IMR-90 (cell line): ENCODE data around the gene F13A1. TPM values are rescaled to one million over a fixed set of nuclear protein-coding genes. Genes with fewer than 3 reads are reported as not detected.

Source experiments
- ATAC-seq: fragments of 200-7000 bp; cut with Tn5 transposase; 2 replicates; pipeline ENCODE4 v1.9.1; 2020; ENCODE audit warnings: low read depth, mild to moderate bottlenecking, moderate library complexity
- BruUV-seq: library from RNA; stranded (reverse); fragments of 400-500 nt; replicated peaks from 2 replicates; lab custom pipeline; 2021; lab: Mats Ljungman, UMichigan
- CTCF ChIA-PET: fragments of 300-600 bp; formaldehyde crosslinking; extraction: SDS; loops from one replicate; lab custom pipeline; 2021; ENCODE audit warnings: antibody characterized with exemption; lab: Yijun Ruan, JAX
- POLR2A ChIA-PET: fragments of 300-600 bp; sonication (Branson Sonifier 250); formaldehyde crosslinking; loops from one replicate; lab custom pipeline; 2022; ENCODE audit warnings: antibody characterized with exemption; ENCODE audit not compliant: unreplicated experiment; lab: Charles Lee
- DNase-seq: peaks from one replicate; pipeline ENCODE4 v3.0.0; 2013
- H2AFZ ChIP-seq: replicated peaks from 2 replicates; pipeline ENCODE3; 2013; ENCODE audit warnings: low read length, mild to moderate bottlenecking; ENCODE audit not compliant: poor library complexity
- H2AK5ac ChIP-seq: 2 replicates; pipeline ENCODE4 v1.6.1; 2013; ENCODE audit warnings: low read depth, low read length, inconsistent platforms
- H2AK9ac ChIP-seq: replicated peaks from 2 replicates; pipeline ENCODE3; 2013; ENCODE audit warnings: mild to moderate bottlenecking, low read depth, low read length, moderate library complexity; ENCODE audit not compliant: poor library complexity
- H2BK120ac ChIP-seq: 2 replicates; pipeline ENCODE4 v1.6.1; 2013; ENCODE audit warnings: low read depth, low read length, inconsistent platforms
- H2BK15ac ChIP-seq: 3 replicates; pipeline ENCODE4 v1.6.1; 2013; ENCODE audit warnings: low read depth, low read length, inconsistent platforms
- H2BK20ac ChIP-seq: 2 replicates; pipeline ENCODE4 v1.6.1; 2013; ENCODE audit warnings: low read depth, mild to moderate bottlenecking, inconsistent platforms, low read length, moderate library complexity
- H2BK5ac ChIP-seq: 2 replicates; pipeline ENCODE4 v1.6.1; 2013; ENCODE audit warnings: mild to moderate bottlenecking, low read depth, low read length, inconsistent platforms; ENCODE audit not compliant: poor library complexity, severe bottlenecking
- H3K14ac ChIP-seq: replicated peaks from 2 replicates; pipeline ENCODE4 v1.6.1; 2013; ENCODE audit warnings: low read depth, low read length, inconsistent platforms
- H3K18ac ChIP-seq: 2 replicates; pipeline ENCODE4 v1.6.1; 2013; ENCODE audit warnings: low read depth, low read length, control low read depth
- H3K23ac ChIP-seq: 2 replicates; pipeline ENCODE4 v1.6.1; 2013; ENCODE audit warnings: low read depth, low read length, inconsistent platforms
- H3K27ac ChIP-seq: 2 replicates; pipeline ENCODE4 v1.5.1; 2013; ENCODE audit warnings: mild to moderate bottlenecking, control low read depth, low read length; ENCODE audit not compliant: insufficient read depth
- H3K27me3 ChIP-seq: 2 replicates; pipeline ENCODE4 v1.6.1; 2013; ENCODE audit warnings: low read length; ENCODE audit not compliant: control insufficient read depth, insufficient read depth
- H3K36me3 ChIP-seq: 2 replicates; pipeline ENCODE4 v1.6.1; 2013; ENCODE audit warnings: low read length, mixed read lengths; ENCODE audit not compliant: control insufficient read depth, insufficient read depth
- H3K4ac ChIP-seq: 2 replicates; pipeline ENCODE4 v1.6.1; 2013; ENCODE audit warnings: low read depth, low read length, inconsistent platforms
- H3K4me1 ChIP-seq: 2 replicates; pipeline ENCODE4 v1.6.1; 2013; ENCODE audit warnings: low read length, mixed read lengths; ENCODE audit not compliant: control insufficient read depth, insufficient read depth
- H3K4me2 ChIP-seq: 2 replicates; pipeline ENCODE4 v1.6.1; 2013; ENCODE audit warnings: low read depth, mild to moderate bottlenecking, control low read depth, low read length, moderate library complexity
- H3K4me3 ChIP-seq: 2 replicates; pipeline ENCODE4 v1.5.1; 2013; ENCODE audit warnings: low read depth, mild to moderate bottlenecking, control low read depth, low read length, moderate library complexity; ENCODE audit not compliant: insufficient read depth
- H3K56ac ChIP-seq: 2 replicates; pipeline ENCODE4 v1.6.1; 2013; ENCODE audit warnings: low read length, inconsistent platforms; ENCODE audit not compliant: insufficient read depth; ENCODE audit errors: extremely low read depth
- H3K79me1 ChIP-seq, 2 experiments: 2 replicates each; pipeline ENCODE4 v1.6.1; 2013; ENCODE audit warnings: low read length in 2 of 2, inconsistent platforms in 1 of 2, low read depth in 1 of 2
- H3K9ac ChIP-seq: 2 replicates; pipeline ENCODE4 v1.6.1; 2013; ENCODE audit warnings: low read depth, low read length, control low read depth
- H3K9me1 ChIP-seq: 2 replicates; pipeline ENCODE4 v1.6.1; 2013; ENCODE audit warnings: low read length, inconsistent platforms; ENCODE audit not compliant: insufficient read depth
- H3K9me3 ChIP-seq: 2 replicates; pipeline ENCODE4 v1.6.1; 2013; ENCODE audit warnings: low read length; ENCODE audit not compliant: control insufficient read depth, insufficient read depth
- H4K20me1 ChIP-seq: 2 replicates; pipeline ENCODE4 v1.6.1; 2013; ENCODE audit warnings: low read length, inconsistent platforms; ENCODE audit not compliant: insufficient read depth
- H4K5ac ChIP-seq: 2 replicates; pipeline ENCODE4 v1.6.1; 2013; ENCODE audit warnings: mild to moderate bottlenecking, low read depth, low read length, control low read depth
- H4K8ac ChIP-seq, 2 experiments: 2 replicates each; pipeline ENCODE4 v1.6.1; 2013; ENCODE audit warnings: low read depth in 2 of 2, low read length in 2 of 2, control low read depth in 1 of 2, inconsistent platforms in 1 of 2
- H4K91ac ChIP-seq: 2 replicates; pipeline ENCODE4 v1.6.1; 2013; ENCODE audit warnings: low read depth, low read length, inconsistent platforms; ENCODE audit not compliant: insufficient read depth
- CHD1 ChIP-seq: IDR thresholded peaks from 2 replicates; pipeline ENCODE4 v1.6.1; 2012; ENCODE audit warnings: low read depth, low read length, improper control_type of control experiment
- FOS ChIP-seq: fragments of 150-350 bp; IDR thresholded peaks from 2 replicates; pipeline ENCODE4 v1.6.1; 2016; ENCODE audit warnings: low read depth, low read length
- NFE2L2 ChIP-seq: fragments of 150-350 bp; IDR thresholded peaks from 2 replicates; pipeline ENCODE4 v1.6.1; 2016; ENCODE audit warnings: low read depth, mild to moderate bottlenecking, low read length
- RAD21 ChIP-seq: IDR thresholded peaks from 2 replicates; pipeline ENCODE4 v1.6.1; 2012; ENCODE audit warnings: low read length, improper control_type of control experiment
- RCOR1 ChIP-seq: IDR thresholded peaks from 2 replicates; pipeline ENCODE4 v1.6.1; 2012; ENCODE audit warnings: mild to moderate bottlenecking, low read length, improper control_type of control experiment; ENCODE audit not compliant: insufficient replicate concordance
- RFX5 ChIP-seq: IDR thresholded peaks from 2 replicates; pipeline ENCODE4 v1.8.0; 2012; ENCODE audit warnings: low read depth, mild to moderate bottlenecking, low read length, moderate library complexity
- WGBS, 2 experiments: methylation state at CpG; one replicate each; pipeline versions ENCODE4 v1.1.5 to v1.1.7; 2013; ENCODE audit warnings: missing lambda C conversion rate in 2 of 2; ENCODE audit not compliant: insufficient read length in 1 of 2; ENCODE audit errors: extremely low coverage in 2 of 2; 5-methylcytosine and 5-hydroxymethylcytosine counted together
- dilution Hi-C: fragments of 300-500 bp; cut with HindIII; formaldehyde crosslinking; loops from one replicate; pipeline ENCODE4 v1.14.3; 2018; ENCODE audit warnings: low sequenced_read_pairs; ENCODE audit not compliant: unreplicated experiment
- in situ Hi-C: fragments of 300-500 bp; cut with MboI; formaldehyde crosslinking; loops from 3 replicates; pipeline ENCODE4 v1.14.3; 2019; ENCODE audit warnings: low sequenced_read_pairs, inconsistent platforms, mixed read lengths
- intact Hi-C: fragments of 100-400 bp; cut with micrococcal nuclease; formaldehyde crosslinking; loops from 2 replicates; pipeline ENCODE4 v1.10.0; 2022
- polyA plus RNA-seq, 3 experiments: library from polyadenylated mRNA; depleted of rRNA; stranded (reverse); fragments of >200 nt; gene quantifications; 2 replicates each; pipeline ENCODE4 v1.2.3, GENCODE V29; 2012; ENCODE audit warnings: low replicate concordance in 1 of 3
- total RNA-seq: library from RNA; depleted of rRNA; stranded (reverse); fragments of >200 nt; gene quantifications from 2 replicates; pipeline ENCODE4 v1.2.3, GENCODE V29; 2012
- TF ChIP-seq, protein P1 (sequence below): fragments of 150-350 bp; IDR thresholded peaks from 2 replicates; pipeline ENCODE4 v1.6.1; 2016; ENCODE audit warnings: low read depth, mild to moderate bottlenecking, low read length, moderate library complexity, borderline replicate concordance
- TF ChIP-seq, protein P2 (sequence below): fragments of 150-350 bp; IDR thresholded peaks from 2 replicates; pipeline ENCODE4 v1.6.1; 2017; ENCODE audit warnings: mild to moderate bottlenecking, antibody characterized with exemption, low read length, low read depth

F13A1 gene
- total and polyA plus RNA-seq, 2 of the 4 experiments (the other 2 are of a cell fraction), result not detected

DNA sequence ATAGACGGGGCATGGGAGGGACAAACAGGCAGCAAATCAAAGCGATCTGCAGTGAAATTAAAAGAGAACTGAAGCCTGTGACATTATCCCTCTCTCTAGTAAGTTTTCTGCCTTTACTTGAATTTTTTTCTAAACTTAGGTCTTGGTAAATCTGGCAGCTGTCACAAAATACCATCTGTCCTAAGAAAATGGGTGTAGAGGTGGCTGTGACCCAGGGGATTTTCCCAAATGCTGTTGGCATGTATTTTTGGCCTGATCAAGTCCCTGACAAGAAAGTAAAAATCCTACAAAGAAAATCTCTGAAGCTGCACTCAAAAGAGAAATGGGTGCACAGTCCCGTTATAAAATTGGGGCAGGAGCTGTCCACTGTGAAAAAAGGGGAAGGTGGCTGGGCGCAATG, 30.2 kb upstream of the F13A1 start:
- WGBS, 2 experiments, result 50% methylated on average over 1 of the region's 4 CpGs; no CpG with 5 or more reads in 1 of the 2 experiments
- Histone ChIP-seq H3K4me2 (no peak overlapping the region), H3K56ac (no peak overlapping the region), H3K4me3 (no peak overlapping the region), H2BK15ac (no peak overlapping the region), H3K27me3 (no peaks in the 10 kb centered on the region), H3K9me3 (peaks cover 16% of the 10 kb centered on the region), H3K79me1 (no peaks in the 10 kb centered on the region), H2BK120ac (no peak overlapping the region), H3K9ac (no peak overlapping the region), H4K5ac (no peak overlapping the region), H2AK5ac (no peak overlapping the region), H3K4ac (no peak overlapping the region), H3K9me1 (no peaks in the 10 kb centered on the region), H3K36me3 (no peaks in the 10 kb centered on the region), H3K27ac (no peak overlapping the region), H4K91ac (no peak overlapping the region), H2BK5ac (no peak overlapping the region), H3K23ac (no peak overlapping the region), H3K4me1 (no peaks in the 10 kb centered on the region), H3K18ac (no peak overlapping the region), H4K8ac (no peak overlapping the region), H2BK20ac (no peak overlapping the region), H2AFZ (no peak overlapping the region), H4K20me1 (no peaks in the 10 kb centered on the region), H2AK9ac (no peak overlapping the region), H3K14ac (no peak overlapping the region)
- dilution Hi-C loops, result no loop called here
- POLR2A ChIA-PET, result no interaction called here
- no peak for ATAC-seq
- no TSS peak for BruUV-seq
- in situ Hi-C loops, result no loop called here
- CTCF ChIA-PET, result interaction anchor here (0.8 kb wide), 1 partner anchor 13 kb away, joined by 3 read pairs; no protein-coding TSS in a partner anchor
- intact Hi-C loops, result no loop called here
- no peak for DNase-seq
- TF ChIP-seq NFE2L2 (no peak), CHD1 (no peak), FOS (no peak), RCOR1 (no peak), RAD21 (no peak), RFX5 (no peak)
- TF ChIP-seq, protein P1, sequence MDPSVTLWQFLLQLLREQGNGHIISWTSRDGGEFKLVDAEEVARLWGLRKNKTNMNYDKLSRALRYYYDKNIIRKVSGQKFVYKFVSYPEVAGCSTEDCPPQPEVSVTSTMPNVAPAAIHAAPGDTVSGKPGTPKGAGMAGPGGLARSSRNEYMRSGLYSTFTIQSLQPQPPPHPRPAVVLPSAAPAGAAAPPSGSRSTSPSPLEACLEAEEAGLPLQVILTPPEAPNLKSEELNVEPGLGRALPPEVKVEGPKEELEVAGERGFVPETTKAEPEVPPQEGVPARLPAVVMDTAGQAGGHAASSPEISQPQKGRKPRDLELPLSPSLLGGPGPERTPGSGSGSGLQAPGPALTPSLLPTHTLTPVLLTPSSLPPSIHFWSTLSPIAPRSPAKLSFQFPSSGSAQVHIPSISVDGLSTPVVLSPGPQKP, result no peak
- TF ChIP-seq, protein P2, sequence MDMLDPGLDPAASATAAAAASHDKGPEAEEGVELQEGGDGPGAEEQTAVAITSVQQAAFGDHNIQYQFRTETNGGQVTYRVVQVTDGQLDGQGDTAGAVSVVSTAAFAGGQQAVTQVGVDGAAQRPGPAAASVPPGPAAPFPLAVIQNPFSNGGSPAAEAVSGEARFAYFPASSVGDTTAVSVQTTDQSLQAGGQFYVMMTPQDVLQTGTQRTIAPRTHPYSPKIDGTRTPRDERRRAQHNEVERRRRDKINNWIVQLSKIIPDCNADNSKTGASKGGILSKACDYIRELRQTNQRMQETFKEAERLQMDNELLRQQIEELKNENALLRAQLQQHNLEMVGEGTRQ, result no peak
